A549 (cell line): ENCODE data around the gene NYAP2. TPM values are rescaled to one million over a fixed set of nuclear protein-coding genes. Genes with fewer than 3 reads are reported as not detected.

Experiments used
- ATAC-seq, 2 experiments: fragments of 200-7000 bp in 1 of 2; fragments of >200 bp in 1 of 2; cut with Nextera tagmentation in 1 of 2; cut with Tn5 transposase in 1 of 2; 3 replicates each; pipeline versions ENCODE4 v1.8.0 to v1.9.1; 2018 to 2020; ENCODE audit warnings: mild to moderate bottlenecking in 1 of 2, moderate library complexity in 1 of 2
- CTCF ChIA-PET: fragments of 300-600 bp; sonication (Branson Sonifier 250); formaldehyde crosslinking; extraction: SDS; loops from one replicate; lab custom pipeline; 2021; ENCODE audit warnings: antibody characterized with exemption, inconsistent platforms; lab: Yijun Ruan, JAX
- POLR2A ChIA-PET: fragments of 350-600 bp; formaldehyde crosslinking; extraction: SDS; loops from one replicate; lab custom pipeline; 2021; ENCODE audit warnings: antibody characterized with exemption, inconsistent platforms; lab: Yijun Ruan, JAX
- DNase-seq, 2 experiments: peaks; one replicate each; pipeline versions ENCODE4 v3.0.0 to v3.0.0-alpha.2; 2011 to 2016; ENCODE audit warnings: low read depth in 1 of 2, low spot score in 1 of 2
- FAIRE-seq: peaks from 2 replicates; lab custom pipeline; 2011; peaks lifted over from hg19 to GRCh38; lab: Jason Lieb, UNC
- H3K27ac ChIP-seq, 2 experiments: fragments of >200 bp; sonication (Bioruptor Twin); formaldehyde crosslinking; 3 replicates each; pipeline ENCODE4 v1.5.1; 2016 to 2017
- H3K4me1 ChIP-seq: fragments of >200 bp; sonication (Bioruptor Twin); formaldehyde crosslinking; 3 replicates; pipeline ENCODE4 v1.6.1; 2016
- H3K4me2 ChIP-seq: fragments of >200 bp; sonication (Bioruptor Twin); formaldehyde crosslinking; 3 replicates; pipeline ENCODE4 v1.6.1; 2016
- H3K4me3 ChIP-seq: fragments of >200 bp; sonication (Bioruptor Twin); formaldehyde crosslinking; 3 replicates; pipeline ENCODE4 v1.5.1; 2016
- H3K9me3 ChIP-seq: fragments of >200 bp; sonication (Bioruptor Twin); formaldehyde crosslinking; 3 replicates; pipeline ENCODE4 v1.6.1; 2016
- BHLHE40 ChIP-seq: IDR thresholded peaks from 2 replicates; pipeline ENCODE4 v1.6.1; 2012; ENCODE audit warnings: low read depth, low read length, inconsistent platforms
- FOSL2 ChIP-seq, 2 experiments: fragments of 450-650 bp in 1 of 2; fragments of >200 bp in 1 of 2; sonication (Bioruptor Twin) in 1 of 2; formaldehyde crosslinking; IDR thresholded peaks; 2 replicates each; pipeline versions ENCODE4 v1.5.0 to v1.6.1; 2016 to 2020; ENCODE audit warnings: mild to moderate bottlenecking in 1 of 2, moderate library complexity in 1 of 2
- FOXS1 ChIP-seq: fragments of 250-450 bp; sonication (Bioruptor Pico); IDR thresholded peaks from 2 replicates; pipeline ENCODE4 v1.5.0; 2020; ENCODE audit warnings: mild to moderate bottlenecking, moderate library complexity
- HDAC2 ChIP-seq: fragments of 200-600 bp; sonication (generic); IDR thresholded peaks from 2 replicates; pipeline ENCODE4 v1.6.1; 2016
- HEYL ChIP-seq: fragments of 250-450 bp; sonication (Bioruptor Pico); IDR thresholded peaks from 2 replicates; pipeline ENCODE4 v1.8.0; 2021; ENCODE audit warnings: mild to moderate bottlenecking, moderate library complexity
- HOXA7 ChIP-seq: fragments of 250-450 bp; sonication (Bioruptor Pico); IDR thresholded peaks from 2 replicates; pipeline ENCODE4 v1.5.0; 2020; ENCODE audit warnings: mild to moderate bottlenecking, moderate library complexity
- HOXB13 ChIP-seq: fragments of 250-450 bp; sonication (Bioruptor Pico); IDR thresholded peaks from 2 replicates; pipeline ENCODE4 v1.5.0; 2020; ENCODE audit warnings: low read depth, mild to moderate bottlenecking, moderate library complexity
- JUN ChIP-seq, 2 experiments: fragments of >200 bp; sonication (Bioruptor Twin); formaldehyde crosslinking; IDR thresholded peaks; 2 replicates in 1 of 2; 3 replicates in 1 of 2; pipeline ENCODE4 v1.6.1; 2016 to 2017
- MAFK ChIP-seq: fragments of 450-650 bp; IDR thresholded peaks from 2 replicates; pipeline ENCODE4 v1.6.1; 2014; ENCODE audit not compliant: partially characterized antibody
- MAZ ChIP-seq: fragments of 150-350 bp; IDR thresholded peaks from 2 replicates; pipeline ENCODE4 v1.6.1; 2014; ENCODE audit warnings: antibody characterized with exemption, low read depth, low read length, borderline replicate concordance
- MYC ChIP-seq: IDR thresholded peaks from 2 replicates; pipeline ENCODE4 v1.6.1; 2012; ENCODE audit warnings: mild to moderate bottlenecking, inconsistent platforms, low read length, improper control_type of control experiment, borderline replicate concordance
- NFE2L2 ChIP-seq: fragments of 150-350 bp; conservative IDR thresholded peaks from 2 replicates; pipeline ENCODE4 v1.6.1; 2014; ENCODE audit warnings: low read length
- NR3C1 ChIP-seq: fragments of >200 bp; sonication (Bioruptor Twin); formaldehyde crosslinking; IDR thresholded peaks from 3 replicates; pipeline ENCODE4 v1.6.1; 2017
- RNF2 ChIP-seq: fragments of 200-600 bp; sonication (generic); IDR thresholded peaks from 2 replicates; pipeline ENCODE4 v1.6.1; 2016; ENCODE audit warnings: low read depth, mild to moderate bottlenecking, antibody characterized with exemption, moderate library complexity, borderline replicate concordance
- ZC3H11A ChIP-seq: fragments of 450-650 bp; IDR thresholded peaks from 2 replicates; pipeline ENCODE4 v1.6.1; 2014; ENCODE audit warnings: antibody characterized with exemption, mild to moderate bottlenecking
- ZFP36 ChIP-seq: fragments of 450-650 bp; IDR thresholded peaks from 2 replicates; pipeline ENCODE4 v1.6.1; 2014; ENCODE audit warnings: borderline replicate concordance; ENCODE audit not compliant: partially characterized antibody
- WGBS: methylation state at CpG from one replicate; pipeline ENCODE4 v1.1.6; 2017; ENCODE audit errors: missing lambda C conversion rate; 5-methylcytosine and 5-hydroxymethylcytosine counted together
- polyA plus RNA-seq, 4 experiments: library from polyadenylated mRNA; depleted of rRNA in 3 of 4; stranded (reverse); fragments of >200 nt; fragmentation: RNase III in 1 of 4; extraction: RNeasy Plus Mini Kit Qiagen cat#74134 plus additional on column Dnase treatment in 1 of 4; gene quantifications; 2 replicates in 3 of 4; 3 replicates in 1 of 4; pipeline ENCODE4 v1.2.3, GENCODE V29; 2011 to 2017
- TF ChIP-seq, protein P1 (sequence below): fragments of >200 bp; sonication (Bioruptor Twin); formaldehyde crosslinking; IDR thresholded peaks from 3 replicates; pipeline ENCODE4 v1.6.1; 2016
- TF ChIP-seq, protein P2 (sequence below): fragments of >200 bp; sonication (Bioruptor Twin); formaldehyde crosslinking; IDR thresholded peaks from 3 replicates; pipeline ENCODE4 v1.5.1; 2016
- TF ChIP-seq, protein P3 (sequence below): IDR thresholded peaks from 2 replicates; pipeline ENCODE4 v1.6.1; 2012; ENCODE audit warnings: low read depth, borderline replicate concordance

NYAP2 gene
- polyA plus RNA-seq, 2 of the 4 experiments (the other 2 are of a cell fraction) = 0.01 TPM; not detected in 1

DNA sequence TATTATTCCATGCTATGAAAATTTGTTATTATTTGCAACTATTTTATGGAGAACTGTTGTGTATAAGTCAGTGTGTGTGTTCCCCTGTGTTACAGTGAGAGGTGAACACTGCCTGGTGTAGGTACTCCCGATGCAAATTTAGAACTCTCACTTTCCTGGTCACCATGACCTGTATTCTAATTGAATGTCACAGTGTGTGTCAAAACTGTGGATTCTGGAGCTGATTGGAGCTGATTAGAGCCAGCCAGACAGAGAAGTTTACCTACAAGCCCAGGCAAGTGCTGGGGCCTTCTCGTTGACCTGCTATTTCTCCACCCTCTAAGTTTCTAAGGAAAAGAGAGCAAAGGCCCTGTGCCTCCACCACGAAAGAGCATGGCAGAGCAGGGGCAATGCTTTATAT is 216.0 kb downstream of the NYAP2 start:
- ATAC-seq (no peak), DNase-seq (no peak), FAIRE-seq (no peak)
- CTCF ChIA-PET = no interaction called here
- 43% methylated on average over 3 of the region's 3 CpGs for WGBS
- Histone ChIP-seq H3K4me1 (no peaks in the 10 kb centered on the region), H3K9me3 (no peaks in the 10 kb centered on the region), H3K4me3 (no peak overlapping the region), H3K4me2 (no peak overlapping the region), H3K27ac (no peak overlapping the region)
- POLR2A ChIA-PET = no interaction called here
- TF ChIP-seq HEYL (CRISPR knock-in tag) (no peak), FOSL2 (IDR thresholded peaks at IDR 0.05) (no peak), FOSL2 (CRISPR knock-in tag; IDR thresholded peaks at IDR 0.05) (no peak), NR3C1 (no peak), BHLHE40 (no peak), MAZ (no peak), HOXA7 (CRISPR knock-in tag) (no peak), ZFP36 (no peak)

DNA sequence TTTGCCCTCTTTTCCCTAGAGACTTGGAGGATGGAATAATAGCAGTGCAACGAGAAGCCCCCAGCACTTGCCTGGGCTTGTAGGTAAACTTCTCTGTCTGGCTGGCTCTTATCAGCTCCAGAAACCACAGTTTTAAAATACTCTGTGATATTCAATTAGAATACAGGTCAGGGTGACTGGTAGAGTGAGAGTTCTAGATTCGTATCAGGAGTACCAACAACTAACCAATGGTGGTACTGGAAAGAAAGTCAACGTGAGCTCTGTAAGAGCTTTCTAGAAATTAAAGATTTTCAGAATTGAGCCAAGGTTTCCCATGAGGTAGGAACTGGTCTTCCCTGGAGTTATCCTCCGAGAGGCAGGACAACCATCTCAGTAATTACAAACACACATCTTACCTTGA is 216.9 kb downstream of the NYAP2 start:
- POLR2A ChIA-PET = no interaction called here
- H3K4me2 ChIP-seq = no peak overlapping the region
- TF ChIP-seq, protein P1, sequence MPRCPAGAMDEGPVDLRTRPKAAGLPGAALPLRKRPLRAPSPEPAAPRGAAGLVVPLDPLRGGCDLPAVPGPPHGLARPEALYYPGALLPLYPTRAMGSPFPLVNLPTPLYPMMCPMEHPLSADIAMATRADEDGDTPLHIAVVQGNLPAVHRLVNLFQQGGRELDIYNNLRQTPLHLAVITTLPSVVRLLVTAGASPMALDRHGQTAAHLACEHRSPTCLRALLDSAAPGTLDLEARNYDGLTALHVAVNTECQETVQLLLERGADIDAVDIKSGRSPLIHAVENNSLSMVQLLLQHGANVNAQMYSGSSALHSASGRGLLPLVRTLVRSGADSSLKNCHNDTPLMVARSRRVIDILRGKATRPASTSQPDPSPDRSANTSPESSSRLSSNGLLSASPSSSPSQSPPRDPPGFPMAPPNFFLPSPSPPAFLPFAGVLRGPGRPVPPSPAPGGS = no peak
- TF ChIP-seq MYC (no peak), HDAC2 (no peak), FOXS1 (no peak), BHLHE40 (no peak), RNF2 (no peak), MAFK (no peak), NFE2L2 (no peak), ZC3H11A (no peak), HOXB13 (CRISPR knock-in tag) (no peak), JUN (IDR thresholded peaks at IDR 0.05) (no peak)
- TF ChIP-seq, protein P2, sequence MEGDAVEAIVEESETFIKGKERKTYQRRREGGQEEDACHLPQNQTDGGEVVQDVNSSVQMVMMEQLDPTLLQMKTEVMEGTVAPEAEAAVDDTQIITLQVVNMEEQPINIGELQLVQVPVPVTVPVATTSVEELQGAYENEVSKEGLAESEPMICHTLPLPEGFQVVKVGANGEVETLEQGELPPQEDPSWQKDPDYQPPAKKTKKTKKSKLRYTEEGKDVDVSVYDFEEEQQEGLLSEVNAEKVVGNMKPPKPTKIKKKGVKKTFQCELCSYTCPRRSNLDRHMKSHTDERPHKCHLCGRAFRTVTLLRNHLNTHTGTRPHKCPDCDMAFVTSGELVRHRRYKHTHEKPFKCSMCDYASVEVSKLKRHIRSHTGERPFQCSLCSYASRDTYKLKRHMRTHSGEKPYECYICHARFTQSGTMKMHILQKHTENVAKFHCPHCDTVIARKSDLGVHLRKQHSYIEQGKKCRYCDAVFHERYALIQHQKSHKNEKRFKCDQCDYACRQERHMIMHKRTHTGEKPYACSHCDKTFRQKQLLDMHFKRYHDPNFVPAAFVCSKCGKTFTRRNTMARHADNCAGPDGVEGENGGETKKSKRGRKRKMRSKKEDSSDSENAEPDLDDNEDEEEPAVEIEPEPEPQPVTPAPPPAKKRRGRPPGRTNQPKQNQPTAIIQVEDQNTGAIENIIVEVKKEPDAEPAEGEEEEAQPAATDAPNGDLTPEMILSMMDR = no peak
- TF ChIP-seq, protein P3, sequence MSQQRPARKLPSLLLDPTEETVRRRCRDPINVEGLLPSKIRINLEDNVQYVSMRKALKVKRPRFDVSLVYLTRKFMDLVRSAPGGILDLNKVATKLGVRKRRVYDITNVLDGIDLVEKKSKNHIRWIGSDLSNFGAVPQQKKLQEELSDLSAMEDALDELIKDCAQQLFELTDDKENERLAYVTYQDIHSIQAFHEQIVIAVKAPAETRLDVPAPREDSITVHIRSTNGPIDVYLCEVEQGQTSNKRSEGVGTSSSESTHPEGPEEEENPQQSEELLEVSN = no peak
- TF ChIP-seq, all 56 proteins: peak for 0
- Histone ChIP-seq H3K4me3 (no peak overlapping the region), H3K9me3 (no peaks in the 10 kb centered on the region), H3K27ac (no peak overlapping the region), H3K4me1 (no peaks in the 10 kb centered on the region)
- no peak for DNase-seq
- no peak for FAIRE-seq
- ATAC-seq = no peak
- WGBS = 60% methylated on average over 4 of the region's 4 CpGs
- CTCF ChIA-PET = no interaction called here

DNA sequence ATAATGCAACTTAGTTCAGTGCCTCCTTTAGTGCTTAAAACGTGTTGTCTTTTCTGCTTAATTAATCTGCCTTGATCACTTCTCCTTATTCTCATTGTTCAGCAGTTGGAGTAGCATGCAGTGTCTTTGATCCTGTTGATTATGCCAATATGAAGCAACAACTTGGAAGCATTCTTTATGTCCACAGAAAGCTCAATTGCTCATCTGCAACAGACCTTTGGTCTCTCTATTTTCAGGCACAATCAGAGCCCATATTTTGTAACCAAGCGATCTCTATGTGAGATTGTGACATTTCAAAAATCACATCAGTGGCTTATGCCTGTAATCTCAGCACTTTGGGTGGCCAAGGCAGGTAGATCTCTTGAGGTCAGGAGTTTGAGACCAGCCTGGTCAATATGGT is 217.3 kb downstream of the NYAP2 start:
- ChIA-PET POLR2A (no interaction called here), CTCF (no interaction called here)
- no peak overlapping the region for H3K27ac ChIP-seq
- 29% methylated on average over 2 of the region's 2 CpGs for WGBS
- DNase-seq (no peak), FAIRE-seq (no peak), ATAC-seq (no peak)
- H3K4me1 ChIP-seq = no peaks in the 10 kb centered on the region
- H3K4me2 ChIP-seq = no peak overlapping the region
- TF ChIP-seq BHLHE40 = no peak
- H3K4me3 ChIP-seq = no peak overlapping the region
- no peaks in the 10 kb centered on the region for H3K9me3 ChIP-seq
